Measurements from ENCODE around the gene NOC2L. TPM values are rescaled to one million over a fixed set of nuclear protein-coding genes. Genes with fewer than 3 reads are reported as not detected.

Gene NOC2L
- total and polyA plus RNA-seq, 8 donors = 23.3 to 86.5 (median 37.5) TPM

- Histone ChIP-seq H3K36me3 (no peaks in the 10 kb centered on the region), H3K27ac (peak overlapping the region; percentile 31 to 89 (median 68)), H3K4me1 (peaks cover 0 to 9% (median 0%) of the 10 kb centered on the region in 3 donors), H3K4me3 (peak overlapping the region; percentile 34 to 76 (median 66)), H3K27me3 (peaks cover 0 to 14% (median 3%) of the 10 kb centered on the region in 4 donors), H3K9me3 (no peaks in the 10 kb centered on the region)
- ATAC-seq = peak; percentile 80 to 89 (median 86)
- no peak for TF ChIP-seq CTCF (IDR thresholded peaks at IDR 0.05)
- WGBS, 2 donors = 0 to 1% methylated on average over 46 to 60 of the region's 60 CpGs
- intact Hi-C loops (cut with DNase I) = no loop called here
- no peak for FAIRE-seq
- peak; percentile 52 to 89 (median 74) for DNase-seq
Observed at GRCh38 chr1:966704-967300, 7.7 kb upstream of the NOC2L start.

GRCh38 chr1:966135-966703, 7.2 kb upstream of the NOC2L start, which contains the start of gene PLEKHN1:
Gene PLEKHN1, plus strand, starts transcription at chr1:966482. Its CDS starts 50 bp downstream, at chr1:966532.
- FAIRE-seq = no peak
- Histone ChIP-seq H3K27me3 (peaks cover 0 to 10% (median 3%) of the 10 kb centered on the region in 4 donors), H3K9me3 (no peaks in the 10 kb centered on the region), H3K4me3 (peak within 1 kb of the TSS; percentile 34 to 76 (median 66)), H3K36me3 (no peaks in the 10 kb centered on the region), H3K27ac (peak within 1 kb of the TSS; percentile 31 to 89 (median 68)), H3K4me1 (peaks cover 0 to 9% (median 3%) of the 10 kb centered on the region in 3 donors)
- WGBS, 2 donors = 10 to 15% methylated on average over 28 to 30 of the region's 31 CpGs
- intact Hi-C loops (cut with DNase I) = no loop called here
- TF ChIP-seq CTCF (IDR thresholded peaks at IDR 0.05) = no peak
- peak in 4 of 6 donors; percentile 51 to 83 (median 68) for DNase-seq
- peak; percentile 72 to 90 (median 82) for ATAC-seq

- TF ChIP-seq CTCF (IDR thresholded peaks at IDR 0.05) = no peak
- H3K4me3 ChIP-seq = peak overlapping the region in 1 of 4 donors; percentile 76
- WGBS, 2 donors = 87 to 92% methylated on average over 22 to 26 of the region's 26 CpGs
- H3K9me3 ChIP-seq = no peaks in the 10 kb centered on the region
- intact Hi-C loops (cut with DNase I) = no loop called here
- H3K4me1 ChIP-seq = peaks cover 0 to 9% (median 3%) of the 10 kb centered on the region in 3 donors
- ATAC-seq (no peak), FAIRE-seq (no peak), DNase-seq (peak in 2 of 6 donors; percentile 25 to 71)
- no peaks in the 10 kb centered on the region for H3K36me3 ChIP-seq
- H3K27ac ChIP-seq = peak overlapping the region in 2 of 4 donors; percentile 83 to 89
- peaks cover 0 to 4% (median 1%) of the 10 kb centered on the region in 4 donors for H3K27me3 ChIP-seq
Observed at GRCh38 chr1:965526-966134, 6.6 kb upstream of the NOC2L start.

- DNase-seq (peak in 2 of 6 donors; percentile 33 to 62), ATAC-seq (no peak), FAIRE-seq (no peak)
- intact Hi-C loops (cut with DNase I) = no loop called here
- Histone ChIP-seq H3K9me3 (no peaks in the 10 kb centered on the region), H3K27me3 (no peaks in the 10 kb centered on the region), H3K36me3 (no peaks in the 10 kb centered on the region), H3K27ac (no peak overlapping the region), H3K4me3 (no peak overlapping the region), H3K4me1 (peaks cover 0 to 9% (median 3%) of the 10 kb centered on the region in 3 donors)
- no peak for TF ChIP-seq CTCF (IDR thresholded peaks at IDR 0.05)
- 93 to 96% methylated on average over 38 to 39 of the region's 51 CpGs for WGBS, 2 donors
Observed at GRCh38 chr1:964691-965525, 5.9 kb upstream of the NOC2L start.
